ENCODE measurements around the gene GPR27.
A peak's percentile ranks its signal among the peaks of the same experiment; 100 is the strongest.

GPR27 gene

DNA sequence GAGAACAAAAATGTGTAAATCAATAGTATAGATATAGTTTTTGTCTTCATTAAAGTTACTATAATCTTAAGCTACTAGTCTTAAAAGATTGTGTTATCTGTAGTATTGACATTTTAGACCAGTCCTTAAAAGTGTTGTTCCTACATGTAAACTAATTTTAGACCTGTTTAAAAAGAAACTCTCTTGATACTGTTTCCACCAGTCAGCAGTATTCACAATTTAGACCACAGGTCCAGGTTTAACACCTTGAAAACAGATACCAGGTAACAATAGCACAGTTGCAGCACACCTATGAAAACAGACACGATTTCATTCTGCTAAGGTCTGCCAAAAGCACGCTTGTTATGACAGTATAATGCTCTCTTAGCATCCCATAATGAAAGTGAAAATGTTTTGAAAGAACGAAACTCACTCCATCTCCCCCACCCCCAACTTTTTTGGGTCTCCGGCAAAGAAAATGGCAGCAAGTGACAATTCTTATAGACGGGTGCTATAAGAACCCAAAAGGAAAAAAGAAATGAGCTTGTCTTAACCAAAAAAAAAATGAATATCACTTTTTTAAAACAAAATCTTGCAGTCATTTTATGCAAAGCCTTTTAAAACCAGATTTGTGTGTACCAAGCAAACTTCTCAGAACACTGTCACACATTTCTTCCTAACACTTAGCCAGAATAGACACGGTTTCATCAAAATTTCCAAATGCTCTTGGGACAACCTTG is 30.0 kb upstream of the GPR27 start:
- TF ChIP-seq, protein P1, sequence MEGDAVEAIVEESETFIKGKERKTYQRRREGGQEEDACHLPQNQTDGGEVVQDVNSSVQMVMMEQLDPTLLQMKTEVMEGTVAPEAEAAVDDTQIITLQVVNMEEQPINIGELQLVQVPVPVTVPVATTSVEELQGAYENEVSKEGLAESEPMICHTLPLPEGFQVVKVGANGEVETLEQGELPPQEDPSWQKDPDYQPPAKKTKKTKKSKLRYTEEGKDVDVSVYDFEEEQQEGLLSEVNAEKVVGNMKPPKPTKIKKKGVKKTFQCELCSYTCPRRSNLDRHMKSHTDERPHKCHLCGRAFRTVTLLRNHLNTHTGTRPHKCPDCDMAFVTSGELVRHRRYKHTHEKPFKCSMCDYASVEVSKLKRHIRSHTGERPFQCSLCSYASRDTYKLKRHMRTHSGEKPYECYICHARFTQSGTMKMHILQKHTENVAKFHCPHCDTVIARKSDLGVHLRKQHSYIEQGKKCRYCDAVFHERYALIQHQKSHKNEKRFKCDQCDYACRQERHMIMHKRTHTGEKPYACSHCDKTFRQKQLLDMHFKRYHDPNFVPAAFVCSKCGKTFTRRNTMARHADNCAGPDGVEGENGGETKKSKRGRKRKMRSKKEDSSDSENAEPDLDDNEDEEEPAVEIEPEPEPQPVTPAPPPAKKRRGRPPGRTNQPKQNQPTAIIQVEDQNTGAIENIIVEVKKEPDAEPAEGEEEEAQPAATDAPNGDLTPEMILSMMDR (conservative IDR thresholded peaks at IDR 0.05; ENCODE audit: low read length): no peak
- no peak for DNase-seq (ENCODE audit: low read depth)
- H3K4me3 ChIP-seq (ENCODE audit: low read length): peak overlapping the region; percentile 74; the same call in 1 of the 2 replicates

DNA sequence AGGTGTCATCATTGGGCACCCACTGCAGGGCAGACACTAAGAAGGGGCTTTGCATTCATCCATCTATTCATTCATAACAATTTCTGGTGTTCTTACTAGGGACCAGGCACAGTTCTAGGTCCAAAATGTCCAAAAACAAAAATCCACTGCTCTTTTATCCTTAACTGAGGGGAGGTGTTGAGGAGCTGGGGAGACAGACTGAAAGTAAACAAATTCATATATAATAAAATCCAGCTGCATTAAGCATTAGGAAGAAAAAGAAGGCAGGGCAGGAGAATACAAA is 29.5 kb upstream of the GPR27 start:
- TF ChIP-seq, protein P1 (conservative IDR thresholded peaks at IDR 0.05; ENCODE audit: low read length): no peak
- H3K4me3 ChIP-seq (ENCODE audit: low read length): peak overlapping the region; percentile 74

DNA sequence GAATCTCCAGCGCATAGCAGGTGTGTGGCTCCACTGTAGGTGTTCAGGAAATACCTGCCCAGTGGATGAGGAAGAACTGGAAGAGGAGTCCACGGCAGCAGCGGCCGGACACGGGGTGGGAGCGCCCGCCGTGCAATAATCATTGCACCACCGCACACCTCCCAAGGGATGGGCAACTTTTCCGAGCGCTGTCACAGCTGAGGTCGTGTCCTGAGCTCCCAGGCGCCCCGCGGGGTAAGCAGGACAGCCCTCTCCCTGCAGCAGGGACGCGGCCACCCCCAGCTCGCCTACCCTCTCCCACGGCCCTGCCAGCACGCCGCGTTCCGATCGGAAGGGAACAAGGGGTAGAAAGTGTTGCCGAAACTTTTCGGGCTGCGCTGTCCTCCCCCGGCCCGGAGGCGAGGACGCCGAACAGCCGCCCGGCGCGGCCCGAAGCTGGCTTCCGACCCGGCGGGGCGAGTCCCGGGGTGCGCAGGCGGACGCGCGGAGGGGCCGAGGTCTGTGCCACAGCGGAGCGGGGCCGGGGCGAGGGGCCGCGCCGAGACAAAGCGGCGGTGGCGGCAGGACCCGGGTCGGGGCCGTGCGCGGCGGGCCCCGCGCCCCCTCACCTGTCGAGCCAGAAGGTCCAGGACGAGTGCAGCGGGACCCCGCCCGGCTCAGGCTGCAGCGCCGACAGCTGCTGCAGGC is 28.9 kb upstream of the GPR27 start:
- no peak for DNase-seq (ENCODE audit: low read depth)
- H3K4me3 ChIP-seq (ENCODE audit: low read length): peak overlapping the region; percentile 74
- TF ChIP-seq, protein P1 (conservative IDR thresholded peaks at IDR 0.05; ENCODE audit: low read length): no peak

More for the DNA sequence above, 29.5 kb upstream of the GPR27 start:
- DNase-seq (ENCODE audit: low read depth): no peak

DNA sequence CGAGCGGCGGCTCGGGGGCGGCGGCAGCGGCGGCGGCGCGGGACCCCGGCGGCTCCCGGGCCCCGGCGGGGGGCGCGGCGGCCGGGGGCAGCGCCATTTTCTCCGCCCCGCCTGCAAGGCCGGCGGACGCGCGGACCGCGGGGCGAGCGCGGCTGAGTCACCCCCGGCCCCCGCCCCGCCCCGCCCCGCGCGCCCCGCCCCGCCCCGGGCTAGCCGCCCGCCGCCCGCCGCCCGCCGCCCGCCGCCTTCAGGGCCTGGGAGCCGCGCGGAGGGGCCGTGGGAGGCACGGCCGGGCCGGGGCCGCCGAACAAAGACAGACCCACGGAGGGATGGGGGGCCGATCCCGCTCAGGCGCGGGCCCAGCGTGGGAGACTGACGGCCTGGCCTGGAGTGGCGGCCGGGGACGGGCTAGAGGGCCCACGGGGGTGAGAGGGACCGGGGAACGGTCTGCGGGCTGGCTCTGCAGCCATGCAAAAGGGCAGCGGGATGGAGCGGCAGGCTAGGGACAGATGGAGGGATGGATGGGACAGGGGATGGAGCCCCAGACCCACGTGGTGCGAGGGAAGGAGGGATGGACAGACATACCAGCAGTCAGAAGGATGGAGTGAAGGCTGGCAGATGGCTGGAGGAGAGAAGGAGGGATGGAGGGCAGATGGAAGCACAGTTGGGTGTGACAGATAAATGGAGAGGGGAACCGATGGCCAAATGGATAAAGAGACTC is 28.2 kb upstream of the GPR27 start, which contains the start of gene EIF4E3:
TSS of gene EIF4E3 (minus strand) at position 132 of the 721 bp plus-strand sequence. CDS start at position 97, 35 bp downstream.
- peak within 1 kb of the TSS; percentile 74 for H3K4me3 ChIP-seq (ENCODE audit: low read length)
- TF ChIP-seq, protein P1 (conservative IDR thresholded peaks at IDR 0.05; ENCODE audit: low read length): no peak
- peak; percentile 15 for DNase-seq (ENCODE audit: low read depth)

DNA sequence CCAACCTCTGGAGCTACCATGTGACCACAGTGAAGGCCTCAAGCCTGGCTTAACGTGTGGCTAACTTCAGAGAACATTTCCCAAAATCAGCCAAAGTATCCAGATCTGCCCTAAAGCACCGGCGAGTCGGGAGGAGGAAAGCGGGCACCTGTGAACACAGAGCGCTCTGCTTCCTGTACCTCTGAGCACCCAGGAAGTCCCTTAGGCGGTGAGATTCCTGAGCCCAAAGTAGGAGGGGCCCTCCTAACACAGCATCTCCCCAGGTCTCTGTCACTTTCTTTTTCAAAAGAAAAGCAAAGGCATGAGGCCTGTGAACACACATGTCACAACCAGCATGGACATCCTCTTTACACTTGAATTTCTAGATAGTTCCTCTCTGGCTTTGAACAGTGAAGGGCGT is 27.5 kb upstream of the GPR27 start:
- H3K4me3 ChIP-seq (ENCODE audit: low read length): no peak overlapping the region
- TF ChIP-seq, protein P1 (conservative IDR thresholded peaks at IDR 0.05; ENCODE audit: low read length): no peak
- no peak for DNase-seq (ENCODE audit: low read depth)

DNA sequence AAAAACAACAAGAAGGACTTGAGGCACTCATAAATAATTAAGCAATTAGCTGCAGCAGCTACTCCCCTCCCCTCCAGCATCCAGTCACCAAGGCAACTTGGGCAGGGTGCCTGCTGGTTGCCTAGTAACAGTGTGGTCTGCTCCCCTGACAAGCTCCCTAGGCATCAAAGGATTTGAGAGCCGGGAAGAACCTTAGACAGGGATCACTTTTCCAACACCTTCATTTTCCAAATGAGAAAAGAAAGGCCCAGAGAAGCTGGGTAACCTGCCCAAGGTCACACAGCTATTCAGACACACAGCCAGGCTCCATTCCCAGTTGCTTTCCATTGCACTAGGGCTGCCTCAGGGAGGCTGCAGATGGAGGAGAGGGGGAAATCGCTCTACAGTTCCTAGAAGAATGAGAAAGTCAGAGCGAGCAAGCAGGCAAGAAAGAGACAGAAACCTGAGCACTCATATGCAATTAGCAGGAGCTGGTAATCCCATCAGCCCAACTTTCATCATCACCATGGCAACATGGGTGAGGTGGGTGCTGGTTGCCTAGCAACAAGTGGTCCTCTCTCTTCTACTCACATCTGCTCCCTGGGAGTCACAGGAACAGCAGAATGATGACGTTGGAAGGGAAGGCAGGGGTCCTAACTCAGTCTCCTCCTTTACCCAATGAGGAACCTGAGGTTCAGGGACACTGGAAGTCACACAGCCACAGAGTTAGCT is 24.9 kb upstream of the GPR27 start:
- no peak overlapping the region for H3K4me3 ChIP-seq (ENCODE audit: low read length)
- TF ChIP-seq, protein P1 (conservative IDR thresholded peaks at IDR 0.05; ENCODE audit: low read length): no peak
- DNase-seq (ENCODE audit: low read depth): no peak

Measured in AG10803 (cell line).